ENCODE measurements around the gene LTA.

GRCh38 chr6:31592396-31592771 lies 20.3 kb downstream of the LTA start:
- TF ChIP-seq CTCF (IDR thresholded peaks at IDR 0.05) (no peak), EP300 (IDR thresholded peaks at IDR 0.05) (no peak), POLR2A (IDR thresholded peaks at IDR 0.05) (no peak)
